T-helper 1 cell (primary cell): Measurements from ENCODE around the gene HDAC9.
"Not testable (repeated sequence)": the region's sequence is repeated elsewhere in the genome, so short reads cannot be mapped to it uniquely, and the experiment has no call there.

Experiments used
- DNase-seq, 5 donors: peaks; one replicate each; pipeline ENCODE4 v3.0.0-alpha.2; 2012 to 2020

The HDAC9 gene

DNA sequence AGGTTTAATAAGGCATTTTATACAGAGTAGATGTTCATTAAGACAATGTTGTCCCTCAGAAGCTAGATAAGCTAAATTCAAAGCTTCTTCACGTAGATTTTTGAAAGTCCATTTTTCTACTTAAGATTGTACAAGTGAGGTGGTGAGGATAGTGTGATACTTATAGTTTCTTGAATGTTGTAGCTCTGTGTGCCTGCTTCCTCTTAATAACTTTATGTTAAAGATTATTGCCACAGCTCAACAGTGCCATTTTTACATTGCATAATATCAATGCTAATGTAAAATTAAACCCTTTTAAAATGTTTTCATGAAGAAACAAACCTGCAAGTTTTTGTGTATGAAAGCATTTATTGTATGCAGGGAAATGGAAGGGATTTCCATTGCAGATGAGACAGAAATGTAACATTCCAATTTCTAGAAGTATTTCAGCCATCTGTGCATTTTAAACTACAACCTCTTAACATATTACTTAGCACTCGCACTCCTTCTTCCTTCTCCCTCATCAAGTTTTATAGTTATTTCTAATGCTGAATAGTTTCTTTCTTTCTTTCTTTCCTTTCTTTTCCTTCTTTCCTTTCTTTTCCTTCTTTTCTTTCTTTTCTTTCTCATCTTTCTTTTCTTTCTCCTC lies 409.9 kb downstream of the HDAC9 start:
- no peak for DNase-seq

DNA sequence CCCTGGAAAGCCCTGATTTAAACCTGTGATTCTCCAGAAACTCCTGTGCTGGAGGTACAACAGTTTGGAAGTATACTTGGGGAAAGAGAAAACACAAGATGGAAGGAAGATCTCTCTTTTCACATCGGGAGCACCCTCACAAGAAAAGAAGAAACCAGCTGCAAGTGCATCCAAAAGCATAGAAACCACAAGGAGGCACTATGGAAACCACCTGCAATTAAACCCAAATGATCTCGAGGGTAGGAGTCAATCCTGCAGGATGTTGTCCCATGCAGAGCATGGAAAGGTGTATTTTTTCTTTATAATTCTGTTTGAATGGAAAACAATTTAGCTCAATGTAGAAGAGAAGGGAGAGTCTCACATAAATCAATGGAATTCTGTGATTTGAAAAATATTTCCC lies 411.4 kb downstream of the HDAC9 start:
- no peak for DNase-seq

DNA sequence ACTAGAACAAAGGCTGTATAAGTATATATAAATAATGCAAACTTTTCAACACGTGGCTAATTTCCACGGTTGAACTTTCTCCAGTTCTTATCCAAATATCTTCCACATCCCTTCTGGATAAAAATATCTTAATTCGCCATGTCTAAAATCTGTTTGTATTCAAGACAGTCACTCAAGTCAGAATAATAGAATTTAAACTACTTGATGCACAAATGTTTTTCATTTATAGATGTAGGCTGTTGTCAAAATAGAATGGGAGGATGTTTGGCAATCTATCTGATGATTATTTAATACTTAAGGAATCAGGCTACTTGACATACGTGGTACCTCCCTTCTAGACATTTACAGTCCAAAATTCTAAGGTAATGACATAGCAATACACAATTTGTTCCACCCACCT lies 417.6 kb downstream of the HDAC9 start:
- DNase-seq, result no peak

- no peak for DNase-seq
Measured at GRCh38 chr7:18916826-18917225, 421.3 kb downstream of the HDAC9 start.

DNA sequence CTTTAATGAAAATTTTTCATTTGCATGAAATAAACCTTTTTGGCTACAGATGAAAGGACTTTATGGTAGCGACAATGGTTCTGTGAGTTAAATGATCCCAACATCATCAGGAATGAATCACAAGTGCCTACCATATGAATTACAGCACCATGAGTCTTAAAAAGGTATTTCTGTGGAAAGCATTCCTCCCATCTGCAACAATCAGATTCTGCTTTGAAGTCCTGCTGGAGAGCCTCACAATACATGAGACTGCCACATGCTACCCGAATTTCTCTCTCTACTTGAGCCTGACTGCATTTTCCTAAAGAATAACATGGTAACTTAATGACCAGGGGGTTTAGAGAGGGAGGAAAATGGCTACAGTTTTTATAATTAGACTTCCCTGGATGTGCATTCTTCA lies 431.6 kb downstream of the HDAC9 start:
- DNase-seq, result no peak

DNA sequence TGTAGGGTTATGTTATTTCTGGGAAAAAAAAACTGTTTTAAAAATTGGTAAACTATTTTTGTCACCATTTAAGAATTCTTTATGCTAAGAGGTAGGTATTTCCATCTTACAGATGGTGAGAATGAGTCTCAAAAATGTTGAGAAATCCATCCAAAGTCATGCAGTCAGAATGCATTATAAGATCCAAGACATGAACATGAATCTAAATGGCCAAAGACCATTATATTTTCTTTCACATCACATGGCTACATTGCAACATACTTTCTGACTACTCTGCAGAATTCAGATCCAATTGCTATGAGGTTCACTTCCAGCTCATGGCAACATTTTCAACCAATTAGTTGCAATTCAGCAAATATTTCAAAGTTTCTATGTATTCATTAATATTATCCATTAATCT lies 440.7 kb downstream of the HDAC9 start:
- no peak for DNase-seq

DNA sequence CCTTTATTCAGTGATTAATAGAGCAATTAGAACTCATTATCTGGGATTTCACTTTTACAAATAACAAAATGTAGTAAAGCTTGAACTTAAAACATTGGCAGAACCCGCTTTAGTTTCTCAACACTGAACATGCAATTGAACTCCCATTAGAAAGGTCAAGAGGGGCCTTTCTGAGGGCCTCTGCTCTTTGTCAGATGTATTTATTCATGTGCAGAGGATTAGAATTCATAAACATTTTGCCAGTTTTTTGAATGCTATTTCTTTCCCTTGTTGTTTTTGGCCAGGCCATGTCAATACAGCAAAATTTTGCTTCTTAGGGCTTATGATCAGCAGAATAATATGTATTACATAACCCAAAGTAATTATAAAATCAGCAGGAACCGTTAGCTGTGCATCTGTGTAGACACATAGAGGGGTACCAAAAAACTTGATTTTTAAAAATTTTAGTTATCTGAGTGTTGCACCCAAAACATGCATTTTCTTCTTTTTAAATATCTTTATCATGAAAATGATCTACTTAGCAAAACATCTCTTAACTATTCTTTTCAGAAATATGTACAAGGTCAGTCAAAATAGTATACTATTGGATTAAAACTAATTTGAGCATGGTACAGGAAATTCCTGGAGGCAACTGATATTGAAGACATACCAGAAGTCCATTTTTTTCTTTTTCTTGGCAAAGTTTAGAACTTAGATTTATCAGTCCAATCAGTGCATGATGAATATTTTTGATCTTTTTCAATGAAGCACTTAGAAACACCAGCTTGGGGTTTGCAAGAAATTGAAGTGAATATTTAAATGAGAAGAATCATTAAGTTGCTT lies 444.4 kb downstream of the HDAC9 start:
- DNase-seq, result no peak

GRCh38 chr7:18940593-18941134 lies 445.1 kb downstream of the HDAC9 start:
- no peak for DNase-seq

DNA sequence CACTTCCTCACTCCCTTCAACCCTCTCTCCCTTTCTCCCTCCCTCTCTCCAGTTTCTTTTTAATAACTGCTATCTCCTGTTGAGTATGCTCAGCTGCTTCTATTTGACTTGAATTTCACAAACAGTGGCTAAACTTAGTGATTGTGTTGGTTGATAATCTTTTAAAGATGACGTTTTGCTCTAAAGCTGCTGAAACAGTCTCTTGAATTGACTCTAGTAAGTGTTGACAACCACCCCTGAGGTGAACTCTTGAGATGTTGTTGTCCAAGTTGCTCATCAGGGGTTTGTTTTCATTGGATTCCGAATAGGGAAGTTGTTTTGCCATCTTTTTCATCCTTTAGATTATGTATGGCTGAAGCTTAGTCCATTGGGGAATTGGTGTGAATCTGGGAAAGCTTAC lies 445.7 kb downstream of the HDAC9 start:
- no peak for DNase-seq

GRCh38 chr7:18948521-18948920 lies 453.0 kb downstream of the HDAC9 start:
- no peak for DNase-seq

DNA sequence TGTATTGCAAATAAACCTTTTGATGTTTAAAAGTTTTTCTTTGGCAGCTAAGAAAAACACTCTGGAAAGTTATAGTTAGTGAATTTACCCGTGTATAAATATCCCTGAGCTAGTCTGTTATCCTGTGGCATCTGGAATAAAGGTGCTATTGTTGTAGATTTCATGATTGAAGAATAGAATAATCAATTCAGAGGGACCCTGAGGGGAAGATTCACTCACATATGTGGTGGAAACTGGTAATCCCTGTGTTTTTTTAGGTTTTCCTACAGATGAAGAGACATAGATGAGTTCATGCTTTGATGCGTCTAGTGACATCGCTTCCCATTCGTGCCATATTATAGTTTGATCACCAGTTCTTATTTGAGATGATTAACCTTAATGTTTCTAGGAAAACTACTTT lies 457.3 kb downstream of the HDAC9 start:
- DNase-seq, result no peak

GRCh38 chr7:18958627-18959026 lies 463.1 kb downstream of the HDAC9 start:
- DNase-seq, result no peak

DNA sequence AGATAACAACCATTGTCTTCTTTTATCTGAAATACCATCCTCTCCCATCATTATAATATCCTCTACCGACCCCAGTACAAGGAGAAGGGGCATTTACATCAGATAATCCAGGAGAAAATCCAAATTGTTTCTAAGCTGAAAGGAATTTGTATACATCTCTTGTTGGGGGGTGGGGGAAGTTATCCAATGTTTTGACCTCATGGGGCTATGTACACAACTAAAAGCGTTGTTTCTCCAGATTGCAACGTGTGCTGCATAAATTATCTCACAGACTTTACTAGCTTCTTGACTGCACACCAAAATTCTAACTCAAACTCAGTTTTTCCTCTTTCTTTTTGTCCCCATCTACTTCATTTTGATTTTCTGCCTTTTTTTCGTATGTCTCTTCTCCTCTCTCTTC lies 465.2 kb downstream of the HDAC9 start:
- DNase-seq, result no peak

- DNase-seq, result no peak
Measured at GRCh38 chr7:18962031-18962430, 466.5 kb downstream of the HDAC9 start.

DNA sequence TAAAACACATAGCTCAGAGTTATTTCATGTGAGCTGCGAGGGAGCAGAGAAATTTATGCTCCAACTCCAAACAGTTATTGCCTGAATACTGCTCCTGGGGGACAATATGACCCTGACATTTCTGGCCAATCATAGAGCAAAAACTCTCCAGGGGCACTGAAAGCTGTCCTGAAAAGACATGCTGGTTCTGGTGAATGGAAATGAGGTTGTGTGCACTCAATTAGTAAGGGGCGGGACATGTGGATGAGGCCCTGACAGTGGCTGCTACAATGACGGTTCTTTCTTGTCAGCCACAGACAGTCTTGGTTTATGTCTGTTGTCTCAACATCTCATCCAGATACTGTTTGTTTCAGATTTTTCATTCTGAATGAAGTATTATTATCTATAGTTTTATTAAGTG lies 470.1 kb downstream of the HDAC9 start:
- no peak for DNase-seq

DNA sequence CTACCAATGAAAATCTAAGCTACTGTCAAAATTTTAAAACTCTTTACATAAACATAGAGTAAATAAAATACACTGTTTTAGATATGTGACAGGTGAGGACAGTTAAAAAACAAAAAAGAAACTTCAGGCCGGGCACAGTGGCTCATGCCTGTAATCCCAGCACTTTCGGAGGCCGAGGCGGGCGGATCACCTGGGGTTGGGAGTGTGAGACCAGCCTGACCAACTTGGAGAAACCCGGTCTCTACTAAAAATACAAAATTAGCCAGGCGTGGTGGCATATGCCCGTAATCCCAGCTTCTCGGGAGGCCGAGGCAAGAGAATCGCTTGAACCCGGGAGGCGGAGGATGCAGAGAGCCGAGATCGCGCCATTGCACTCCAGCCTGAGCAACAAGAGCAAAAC lies 472.2 kb downstream of the HDAC9 start:
- not testable (repeated sequence) for DNase-seq

DNA sequence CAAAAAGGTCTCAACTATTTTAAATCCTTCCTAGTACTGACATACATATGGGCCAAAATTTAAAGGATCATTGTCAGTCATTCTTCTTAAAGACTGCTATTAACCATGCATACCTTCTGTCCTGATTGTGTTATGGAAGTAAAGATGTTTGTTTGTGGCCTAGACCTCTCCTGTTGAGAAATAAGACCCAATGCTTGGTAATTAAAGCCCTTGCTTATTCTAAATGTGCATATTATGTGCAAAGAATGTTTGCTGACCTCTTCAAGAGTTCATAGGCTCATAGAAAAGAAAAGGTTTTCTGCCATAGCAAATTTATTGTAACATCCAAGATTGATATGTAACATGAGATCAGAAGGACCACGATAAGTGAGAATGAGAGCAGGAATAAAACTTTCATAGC lies 476.3 kb downstream of the HDAC9 start:
- DNase-seq, result no peak

DNA sequence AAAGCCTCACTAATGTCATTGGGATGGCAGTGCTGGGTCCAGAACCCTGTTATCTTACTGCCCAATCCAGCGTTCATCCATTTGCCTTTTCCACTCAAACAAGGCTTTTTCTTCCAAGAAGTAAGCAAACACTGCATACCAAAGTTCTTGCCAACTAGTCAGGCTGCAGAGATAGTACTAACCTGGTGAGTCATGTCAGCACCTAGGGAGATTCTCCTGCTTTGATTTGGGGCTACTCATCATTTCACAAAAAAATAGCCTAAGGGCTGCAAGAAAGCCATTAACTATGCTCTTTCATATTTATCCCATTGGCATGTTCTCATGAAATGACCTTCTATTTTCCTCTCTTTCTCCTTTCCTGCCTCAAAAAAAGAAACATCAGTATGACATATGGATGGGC lies 479.3 kb downstream of the HDAC9 start:
- DNase-seq, result no peak

GRCh38 chr7:18975276-18975675 lies 479.7 kb downstream of the HDAC9 start:
- no peak for DNase-seq

DNA sequence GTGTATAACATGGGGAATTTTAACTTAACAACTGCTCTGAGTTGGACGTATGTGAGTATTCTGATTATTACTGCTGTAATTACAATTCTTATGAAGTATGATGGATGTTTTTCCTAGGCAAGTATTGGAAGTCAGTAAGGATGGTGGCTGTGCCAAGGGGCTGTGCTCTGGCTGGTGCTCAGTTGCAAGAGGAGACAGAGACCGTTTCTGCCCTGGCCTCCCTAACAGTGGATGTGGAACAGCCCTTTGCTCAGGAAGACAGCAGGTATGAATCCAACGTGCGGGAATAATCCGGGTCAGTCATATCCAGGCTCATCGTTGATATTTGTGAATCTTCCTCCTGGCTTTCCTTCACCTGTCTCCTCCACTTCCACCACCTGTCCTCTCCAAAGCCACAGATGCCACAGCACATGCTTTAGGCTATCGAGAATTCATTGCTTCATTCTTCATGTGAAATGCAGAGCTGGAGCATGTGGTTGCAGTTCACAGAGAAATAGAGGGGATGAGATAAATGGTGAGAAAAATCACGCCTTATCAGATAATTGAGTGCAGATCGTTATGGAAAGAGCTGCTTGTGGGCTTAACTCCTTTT lies 480.2 kb downstream of the HDAC9 start:
- DNase-seq, result no peak

- DNase-seq, result no peak
Measured at GRCh38 chr7:18976715-18977471, 481.3 kb downstream of the HDAC9 start.

DNA sequence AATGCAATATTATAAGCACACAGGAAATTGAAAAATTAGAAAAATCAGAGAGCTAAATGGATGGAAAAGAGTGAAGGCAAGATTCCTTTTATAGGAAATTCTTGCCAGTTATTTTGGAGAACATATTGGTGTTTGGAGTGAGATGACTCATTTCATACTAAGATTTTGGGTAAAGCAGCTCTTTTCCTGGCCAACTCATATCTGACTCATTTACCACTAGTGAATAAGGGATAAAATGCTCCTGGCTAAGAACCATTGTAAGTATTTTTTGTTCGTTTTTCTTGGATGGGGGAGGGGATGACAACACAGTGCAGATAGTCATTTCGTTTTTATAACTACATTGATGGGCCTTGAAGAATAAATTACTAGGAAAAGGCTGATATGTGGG lies 482.6 kb downstream of the HDAC9 start:
- DNase-seq, result no peak

- not testable (repeated sequence) for DNase-seq
Measured at GRCh38 chr7:18990700-18991099, 495.2 kb downstream of the HDAC9 start.
